GM18520 (cell line): ENCODE measurements around the gene KCNN1.
A peak's percentile ranks its signal among the peaks of the same experiment; 100 is the strongest.

Source experiments
- ATAC-seq: cut with Tn5 transposase; IDR thresholded peaks from one replicate; pipeline ENCODE4 v1.9.1; 2021; ENCODE audit not compliant: unreplicated experiment

Gene KCNN1

GRCh38 chr19:17946965-17947784 is 19.7 kb upstream of the KCNN1 start:
- peak; percentile 15 for ATAC-seq

- peak; percentile 49 for ATAC-seq
Measured at GRCh38 chr19:17947815-17948513, 18.9 kb upstream of the KCNN1 start.

GRCh38 chr19:17948514-17948900 is 18.4 kb upstream of the KCNN1 start:
- no peak for ATAC-seq

GRCh38 chr19:17948931-17949930 is 17.7 kb upstream of the KCNN1 start:
- no peak for ATAC-seq

GRCh38 chr19:17949956-17950309 is 17.0 kb upstream of the KCNN1 start:
- ATAC-seq: no peak

GRCh38 chr19:17950310-17951156 is 16.4 kb upstream of the KCNN1 start:
- no peak for ATAC-seq

GRCh38 chr19:17951157-17951989 is 15.5 kb upstream of the KCNN1 start:
- ATAC-seq: no peak

- ATAC-seq: no peak
Measured at GRCh38 chr19:17951990-17952976, 14.6 kb upstream of the KCNN1 start.

GRCh38 chr19:17953316-17953801 is 13.5 kb upstream of the KCNN1 start:
- ATAC-seq: no peak

GRCh38 chr19:17953869-17954268 is 13.0 kb upstream of the KCNN1 start:
- no peak for ATAC-seq

- no peak for ATAC-seq
Measured at GRCh38 chr19:17954401-17954800, 12.5 kb upstream of the KCNN1 start.

- no peak for ATAC-seq
Measured at GRCh38 chr19:17957149-17957849, 9.6 kb upstream of the KCNN1 start.

GRCh38 chr19:17957885-17958284 is 9.0 kb upstream of the KCNN1 start:
- ATAC-seq: no peak

- ATAC-seq: no peak
Measured at GRCh38 chr19:17963936-17964691, 2.8 kb upstream of the KCNN1 start.

GRCh38 chr19:17965370-17966128 is 1.4 kb upstream of the KCNN1 start:
- no peak for ATAC-seq

- no peak for ATAC-seq
Measured at GRCh38 chr19:17966129-17966483, 801 bp upstream of the KCNN1 start.
